GM18502 (cell line): ENCODE data around the gene DCST1.
"Not testable (repeated sequence)": the region's sequence is repeated elsewhere in the genome, so short reads cannot be mapped to it uniquely, and the experiment has no call there.

Experiments used
- ATAC-seq: cut with Tn5 transposase; IDR thresholded peaks from one replicate; pipeline ENCODE4 v1.9.1; 2021; ENCODE audit warnings: mild to moderate bottlenecking; ENCODE audit not compliant: unreplicated experiment, poor library complexity

Gene DCST1

GRCh38 chr1:155033524-155033923 lies at the start of gene DCST1, which contains the start of gene DCST2:
DCST1 (plus strand) TSS chr1:155033824; CDS start chr1:155034037, 213 bp downstream.
DCST2 (minus strand) TSS chr1:155033781; CDS start chr1:155033701, 80 bp downstream.
- ATAC-seq: no peak

GRCh38 chr1:154986736-154987135 lies 46.9 kb upstream of the DCST1 start:
- not testable (repeated sequence) for ATAC-seq

GRCh38 chr1:154987326-154987725 lies 46.3 kb upstream of the DCST1 start:
- no peak for ATAC-seq

GRCh38 chr1:154988058-154988954 lies 45.3 kb upstream of the DCST1 start:
- no peak for ATAC-seq

GRCh38 chr1:154989195-154989860 lies 44.3 kb upstream of the DCST1 start:
- ATAC-seq: no peak

- ATAC-seq: no peak
Measured at GRCh38 chr1:154990276-154990675, 43.3 kb upstream of the DCST1 start.

GRCh38 chr1:154992721-154993571 lies 40.7 kb upstream of the DCST1 start:
- ATAC-seq: no peak

- no peak for ATAC-seq
Measured at GRCh38 chr1:154993572-154994268, 39.9 kb upstream of the DCST1 start, which contains the start of gene LENEP. LENEP (plus strand) TSS chr1:154993586; CDS start chr1:154993608, 22 bp downstream.

GRCh38 chr1:154994269-154994587 lies 39.4 kb upstream of the DCST1 start:
- no peak for ATAC-seq

- ATAC-seq: no peak
Measured at GRCh38 chr1:154994591-154994990, 39.0 kb upstream of the DCST1 start.

- ATAC-seq: not testable (repeated sequence)
Measured at GRCh38 chr1:154995301-154995983, 38.2 kb upstream of the DCST1 start.

- no peak for ATAC-seq
Measured at GRCh38 chr1:154996966-154997701, 36.5 kb upstream of the DCST1 start.

GRCh38 chr1:154998201-154998780 lies 35.3 kb upstream of the DCST1 start:
- ATAC-seq: no peak

- ATAC-seq: no peak
Measured at GRCh38 chr1:154998818-154999570, 34.6 kb upstream of the DCST1 start.

- no peak for ATAC-seq
Measured at GRCh38 chr1:154999571-155000410, 33.8 kb upstream of the DCST1 start.

- ATAC-seq: no peak
Measured at GRCh38 chr1:155000411-155000725, 33.3 kb upstream of the DCST1 start.
